Activated CD4-positive, alpha-beta T cell treated with anti-CD3 and anti-CD28 coated beads, Interleukin-2, amount 50 U/mL, for 16 hours (primary cell): ENCODE data around the gene CUTA.
A peak's percentile ranks its signal among the peaks of the same experiment; 100 is the strongest.

Experiments
- DNase-seq: peaks from one replicate; pipeline ENCODE4 v3.0.0-alpha.2; 2020

The CUTA gene, protein sequence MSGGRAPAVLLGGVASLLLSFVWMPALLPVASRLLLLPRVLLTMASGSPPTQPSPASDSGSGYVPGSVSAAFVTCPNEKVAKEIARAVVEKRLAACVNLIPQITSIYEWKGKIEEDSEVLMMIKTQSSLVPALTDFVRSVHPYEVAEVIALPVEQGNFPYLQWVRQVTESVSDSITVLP

GRCh38 chr6:33417903-33418689, at the start of gene CUTA:
TSS of gene CUTA (minus strand) at chr6:33418107. CDS start at chr6:33418000, 107 bp downstream.
- peak; percentile 100 for DNase-seq

DNA sequence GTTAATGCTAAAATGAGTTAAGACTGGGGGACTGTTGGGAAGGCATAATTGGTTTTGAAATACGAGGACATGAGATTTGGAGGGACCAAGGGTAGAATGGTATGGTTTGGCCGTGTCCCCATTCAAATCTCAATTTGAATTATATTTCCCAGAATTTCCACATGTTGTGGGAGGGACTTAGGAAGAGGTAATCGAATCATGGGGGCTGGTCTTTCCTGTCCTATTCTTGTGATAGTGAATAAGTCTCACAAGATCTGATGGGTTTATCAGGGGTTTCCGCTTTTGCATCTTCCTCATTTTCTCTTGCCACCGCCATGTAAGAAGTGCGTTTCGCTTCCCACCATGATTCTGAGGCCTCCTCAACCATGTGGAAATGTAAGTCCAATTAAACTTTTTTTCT, 49.2 kb upstream of the CUTA start:
- no peak for DNase-seq

- no peak for DNase-seq
These were observed 48.3 kb upstream of the CUTA start for GRCh38 chr6:33466075-33466735.

GRCh38 chr6:33459226-33459625, 41.3 kb upstream of the CUTA start:
- no peak for DNase-seq

DNA sequence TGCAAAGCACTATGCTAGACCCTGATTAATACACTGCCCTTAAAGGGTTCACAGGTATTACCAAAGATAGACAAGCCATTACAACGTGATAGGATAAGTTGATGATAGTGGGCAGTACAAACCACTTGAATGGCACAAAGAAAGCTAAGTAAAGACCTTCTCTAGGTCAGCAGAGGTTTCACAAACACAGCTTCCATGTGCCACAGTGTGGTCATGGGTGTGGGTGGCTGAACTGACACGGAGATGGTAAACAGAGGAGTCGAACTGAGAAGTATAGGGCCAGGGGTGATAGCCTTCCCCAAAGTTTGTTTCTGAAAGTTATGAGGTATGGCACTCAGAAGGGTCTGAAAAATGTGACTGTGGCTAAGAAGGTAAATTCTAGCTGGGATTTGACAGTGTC, 40.8 kb upstream of the CUTA start:
- DNase-seq: no peak

- DNase-seq: no peak
These were observed 38.2 kb upstream of the CUTA start for GRCh38 chr6:33456156-33456555.

GRCh38 chr6:33455051-33455450, 37.1 kb upstream of the CUTA start:
- no peak for DNase-seq

DNA sequence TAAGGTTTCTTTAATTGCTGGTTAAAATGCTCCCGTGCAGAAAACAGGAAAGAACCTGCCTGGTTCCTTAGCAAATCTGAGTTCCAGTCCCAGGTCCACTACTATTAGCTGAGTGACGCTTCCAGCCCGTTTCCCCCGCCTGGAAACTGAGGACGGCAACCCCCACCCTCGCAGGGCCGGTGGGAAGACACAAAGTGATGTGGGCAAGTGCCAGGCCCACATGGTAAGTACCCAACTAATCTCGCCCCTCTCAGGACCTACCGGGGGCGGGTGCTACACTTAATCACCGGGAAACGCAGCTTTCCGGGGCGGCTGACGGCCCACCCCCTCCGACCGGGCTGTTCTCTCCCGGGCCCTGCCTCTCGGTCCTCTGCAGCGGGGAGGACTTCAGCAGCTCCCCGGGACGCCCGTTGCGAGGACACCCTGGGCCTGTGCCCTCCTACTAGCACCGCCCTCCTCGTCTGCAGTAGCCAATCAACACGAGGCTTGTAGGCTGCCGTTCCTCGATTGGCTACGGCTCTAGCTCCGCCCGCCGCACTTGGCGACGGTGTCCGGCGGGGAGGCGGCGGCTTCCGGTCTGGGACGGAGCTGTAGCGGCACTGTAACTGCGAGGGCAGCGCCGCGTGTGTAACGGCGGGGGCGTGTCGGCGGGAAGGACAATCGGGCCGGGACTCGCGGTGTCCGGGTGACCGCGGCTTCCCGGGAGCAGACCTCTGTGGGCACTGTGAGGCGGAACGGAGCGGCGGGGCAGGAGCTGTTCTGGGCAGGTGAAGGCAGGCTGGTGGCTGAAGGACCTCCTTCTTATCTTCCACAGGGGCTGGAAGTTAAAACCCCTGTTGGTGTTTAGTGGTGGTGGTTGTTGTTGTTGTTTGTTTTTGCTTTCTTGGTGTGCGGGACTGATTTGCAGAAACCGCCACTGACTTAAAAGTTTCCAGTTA, 36.4 kb upstream of the CUTA start, which contains the start of gene ZBTB9:
Gene ZBTB9, plus strand, starts transcription at position 568 of the 938 bp plus-strand sequence. CDS start 525 bp downstream, outside the sequence.
- peak; percentile 98 for DNase-seq

DNA sequence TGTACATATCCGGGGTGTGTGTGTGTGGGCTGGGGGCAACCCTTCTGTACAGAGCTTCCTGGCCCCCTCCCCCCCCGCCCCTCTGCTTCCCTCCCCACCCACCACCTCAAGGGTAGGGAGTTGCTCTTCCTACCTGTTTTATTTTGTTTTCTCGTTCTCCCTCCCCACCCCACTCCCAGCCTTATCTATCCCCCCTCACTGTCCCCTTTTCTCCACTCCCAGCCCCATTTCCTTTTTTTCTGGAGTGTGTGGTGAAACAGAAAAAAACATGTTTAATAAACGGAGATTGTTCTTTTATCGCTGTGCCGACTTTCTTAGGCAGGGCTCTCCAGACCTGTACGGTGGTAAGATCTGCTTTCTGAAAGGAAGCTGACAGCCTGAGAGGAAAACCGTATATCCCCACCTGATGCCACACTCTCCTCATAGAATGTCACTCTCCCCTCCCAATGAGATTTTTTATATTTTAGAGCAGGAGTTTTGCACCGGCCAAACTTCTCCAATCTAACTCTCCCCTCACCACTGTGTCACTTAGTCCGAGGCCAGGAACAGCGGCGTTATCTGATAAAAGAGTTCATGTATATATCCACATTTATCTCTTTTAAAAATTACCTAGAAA, 35.6 kb upstream of the CUTA start:
- no peak for DNase-seq

DNA sequence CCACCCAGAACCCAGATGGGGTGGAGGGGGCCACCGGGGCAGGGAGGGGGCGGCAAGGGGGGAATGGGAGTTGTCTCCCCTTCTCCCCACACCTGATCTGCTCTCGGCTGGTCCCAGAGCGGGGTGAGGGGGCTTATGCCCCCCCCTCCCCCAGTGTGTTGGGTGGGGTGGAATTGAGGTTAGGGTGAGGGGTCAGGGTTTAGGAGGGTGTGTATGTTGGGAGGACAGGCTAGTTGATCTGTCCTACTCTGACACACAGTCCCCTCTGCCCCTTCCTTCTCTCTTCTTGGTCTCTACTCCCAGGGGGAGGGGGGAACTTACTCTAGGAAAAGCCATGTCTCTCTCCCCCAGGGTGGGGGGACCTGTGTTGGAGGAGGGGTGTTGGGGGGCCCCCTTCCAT, 34.6 kb upstream of the CUTA start:
- no peak for DNase-seq

DNA sequence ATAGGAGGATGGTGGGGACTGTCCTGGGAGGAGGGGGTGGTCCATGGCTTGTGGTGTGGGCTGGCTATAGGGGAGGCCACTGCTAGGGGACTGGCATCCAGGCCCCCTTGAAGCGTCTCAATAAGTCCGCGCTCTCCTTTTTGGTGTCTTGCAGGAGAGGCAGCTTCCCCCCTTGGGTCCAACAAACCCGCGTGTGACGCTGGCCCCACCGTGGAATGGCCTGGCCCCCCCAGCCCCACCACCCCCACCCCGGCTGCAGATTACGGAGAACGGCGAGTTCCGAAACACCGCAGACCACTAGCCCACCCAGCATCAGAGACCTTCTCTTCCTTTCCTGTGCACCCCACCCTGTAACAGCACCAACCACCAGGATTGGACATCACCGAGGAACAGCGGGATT, 33.7 kb upstream of the CUTA start:
- no peak for DNase-seq

DNA sequence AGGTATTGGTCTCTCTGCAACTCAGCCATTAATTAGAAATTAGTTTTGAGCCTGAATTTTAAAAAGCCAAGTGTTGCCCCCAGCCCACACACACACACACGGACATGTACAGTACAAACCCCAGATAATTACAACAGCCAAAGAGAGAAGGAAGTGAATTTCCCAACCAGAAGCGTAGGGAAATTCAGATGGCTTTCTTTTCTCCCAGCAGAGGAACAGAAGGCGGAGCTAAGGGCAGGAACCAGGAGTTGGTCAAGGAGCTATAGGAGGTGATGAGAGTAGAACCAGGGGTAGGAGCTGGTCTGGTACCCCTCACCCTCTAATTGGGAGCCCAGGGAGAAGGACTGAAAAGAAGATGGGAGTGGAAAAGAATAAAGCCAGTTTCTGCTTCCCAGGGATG, 32.5 kb upstream of the CUTA start:
- DNase-seq: no peak

DNA sequence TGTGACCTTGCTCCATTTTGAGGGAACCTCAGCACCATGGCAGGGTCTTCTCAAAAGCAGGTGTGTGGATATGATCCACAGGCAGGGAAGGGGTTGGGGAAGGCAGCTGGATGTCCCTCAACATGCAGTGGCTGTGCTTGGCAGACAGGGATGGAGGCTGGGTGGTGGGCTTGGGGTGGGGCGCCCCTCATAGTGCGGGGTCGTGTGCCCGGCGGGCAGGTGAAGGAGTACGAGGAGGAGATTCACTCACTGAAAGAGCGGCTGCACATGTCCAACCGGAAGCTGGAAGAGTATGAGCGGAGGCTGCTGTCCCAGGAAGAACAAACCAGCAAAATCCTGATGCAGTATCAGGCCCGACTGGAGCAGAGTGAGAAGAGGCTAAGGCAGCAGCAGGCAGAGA, 28.4 kb upstream of the CUTA start:
- no peak for DNase-seq

DNA sequence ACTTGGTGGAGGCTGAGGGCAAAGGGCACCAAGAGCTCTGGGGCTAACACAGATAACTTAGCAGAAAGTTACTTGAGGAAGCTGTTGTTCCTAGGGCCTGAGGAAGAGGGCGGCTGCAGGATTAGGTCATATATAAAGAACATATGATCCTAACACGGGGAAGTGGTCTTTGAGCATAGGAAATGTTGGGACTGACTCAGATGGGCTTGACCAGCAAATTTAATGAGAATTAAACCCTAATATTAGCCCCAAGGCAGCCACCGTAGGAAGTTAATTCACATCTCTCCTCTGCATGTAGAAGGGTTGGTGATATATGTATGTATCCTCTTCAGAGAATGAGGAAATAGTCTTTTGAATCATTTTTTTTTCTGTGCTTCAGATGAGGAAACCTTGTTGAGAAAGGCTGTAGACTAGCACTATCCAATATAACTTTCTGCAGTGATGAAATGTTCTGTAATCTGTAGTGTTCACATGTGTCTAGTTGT, 27.3 kb upstream of the CUTA start:
- DNase-seq: no peak

DNA sequence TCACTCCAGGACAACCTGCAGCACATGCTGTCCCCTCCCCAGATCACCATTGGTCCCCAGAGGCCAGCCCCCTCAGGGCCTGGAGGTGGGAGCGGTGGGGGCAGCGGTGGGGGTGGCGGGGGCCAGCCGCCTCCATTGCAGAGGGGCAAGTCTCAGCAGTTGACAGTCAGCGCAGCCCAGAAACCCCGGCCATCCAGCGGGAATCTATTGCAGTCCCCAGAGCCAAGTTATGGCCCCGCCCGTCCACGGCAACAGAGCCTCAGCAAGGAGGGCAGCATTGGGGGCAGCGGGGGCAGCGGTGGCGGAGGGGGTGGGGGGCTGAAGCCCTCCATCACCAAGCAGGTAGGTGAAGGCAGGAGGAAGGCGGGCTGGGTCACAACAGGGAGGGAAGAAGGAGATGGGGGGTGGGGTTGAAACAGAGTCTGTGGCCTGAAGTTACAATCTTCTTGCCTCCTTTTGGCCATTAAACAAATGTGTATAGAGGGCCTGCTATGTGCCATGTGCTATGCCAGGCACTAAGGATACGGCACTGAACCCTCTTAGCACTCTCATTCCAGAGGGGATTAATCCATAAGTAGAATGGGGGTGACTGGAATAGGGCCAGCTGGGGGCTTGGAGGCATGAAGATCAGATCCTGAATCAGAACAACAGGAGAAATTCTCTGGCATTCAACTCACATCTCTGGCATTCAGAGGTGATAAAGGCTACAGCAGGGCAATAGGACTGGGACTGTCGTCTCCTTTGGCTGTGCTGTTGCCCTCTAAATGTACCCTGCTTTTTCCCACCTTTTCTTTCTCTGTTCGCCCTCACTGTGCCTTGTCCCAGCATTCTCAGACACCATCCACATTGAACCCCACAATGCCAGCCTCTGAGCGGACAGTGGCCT, 26.0 kb upstream of the CUTA start:
- no peak for DNase-seq

DNA sequence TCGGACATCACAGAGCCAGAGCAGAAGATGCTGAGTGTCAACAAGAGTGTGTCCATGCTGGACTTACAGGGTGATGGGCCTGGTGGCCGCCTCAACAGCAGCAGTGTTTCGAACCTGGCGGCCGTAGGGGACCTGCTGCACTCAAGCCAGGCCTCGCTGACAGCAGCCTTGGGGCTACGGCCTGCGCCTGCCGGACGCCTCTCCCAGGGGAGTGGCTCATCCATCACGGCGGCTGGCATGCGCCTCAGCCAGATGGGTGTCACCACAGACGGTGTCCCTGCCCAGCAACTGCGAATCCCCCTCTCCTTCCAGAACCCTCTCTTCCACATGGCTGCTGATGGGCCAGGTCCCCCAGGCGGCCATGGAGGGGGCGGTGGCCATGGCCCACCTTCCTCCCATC, 25.1 kb upstream of the CUTA start:
- no peak for DNase-seq

GRCh38 chr6:33442283-33442682, 24.4 kb upstream of the CUTA start:
- no peak for DNase-seq

DNA sequence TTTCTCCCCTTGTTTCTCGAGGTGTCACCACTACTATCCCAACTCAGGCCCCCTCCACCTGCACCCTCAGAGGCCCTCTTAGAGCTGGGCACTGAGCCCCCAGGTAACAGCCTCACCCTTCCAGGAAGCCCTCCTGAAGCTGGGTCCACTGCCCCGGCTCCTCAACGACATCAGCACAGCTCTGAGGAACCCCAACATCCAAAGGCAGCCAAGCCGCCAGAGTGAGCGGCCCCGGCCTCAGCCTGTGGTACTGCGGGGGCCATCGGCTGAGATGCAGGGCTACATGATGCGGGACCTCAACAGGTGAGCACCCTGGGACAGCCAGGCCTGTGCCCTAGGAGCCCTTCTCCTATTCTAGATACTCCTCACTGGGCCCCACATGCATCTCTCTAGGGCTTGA, 23.6 kb upstream of the CUTA start:
- no peak for DNase-seq

- no peak for DNase-seq
These were observed 22.9 kb upstream of the CUTA start for GRCh38 chr6:33440649-33441309.

GRCh38 chr6:33439956-33440648, 22.2 kb upstream of the CUTA start:
- no peak for DNase-seq
